HT1080 (cell line): Measurements from ENCODE around the gene HOXC10. TPM values are rescaled to one million over a fixed set of nuclear protein-coding genes. Genes with fewer than 3 reads are reported as not detected.

Experiments
- DNase-seq: peaks from one replicate; pipeline ENCODE4 v3.0.0-alpha.2; 2015; ENCODE audit warnings: low read depth
- total RNA-seq: library from RNA; depleted of rRNA; stranded (reverse); fragments of >200 nt; shearing (Covaris generic); gene quantifications from 2 replicates; pipeline ENCODE4 v1.2.3, GENCODE V29; 2014

The HOXC10 gene
- total RNA-seq, 1 experiment from 2014 or later = 3.8 TPM

GRCh38 chr12:53976823-53977595, 7.9 kb upstream of the HOXC10 start:
- no peak for DNase-seq

- no peak for DNase-seq
These were observed 7.1 kb upstream of the HOXC10 start for GRCh38 chr12:53977596-53978445.

- DNase-seq = no peak
These were observed 6.2 kb upstream of the HOXC10 start for GRCh38 chr12:53978477-53979356.

- no peak for DNase-seq
These were observed 4.7 kb upstream of the HOXC10 start for GRCh38 chr12:53980104-53980801.

- no peak for DNase-seq
These were observed 4.0 kb upstream of the HOXC10 start for GRCh38 chr12:53980802-53981496.

- DNase-seq = peak; percentile 30
These were observed 3.0 kb upstream of the HOXC10 start for GRCh38 chr12:53981634-53982565.

GRCh38 chr12:53982648-53983567, 2.0 kb upstream of the HOXC10 start:
- DNase-seq = no peak

GRCh38 chr12:53983568-53983949, 1.4 kb upstream of the HOXC10 start:
- no peak for DNase-seq

- no peak for DNase-seq
These were observed 885 bp upstream of the HOXC10 start for GRCh38 chr12:53983950-53984572.

- no peak for DNase-seq
These were observed 697 bp downstream of the HOXC10 start for GRCh38 chr12:53985692-53985993.

- DNase-seq = peak; percentile 37
These were observed 1.2 kb downstream of the HOXC10 start for GRCh38 chr12:53985994-53986685.

GRCh38 chr12:53986686-53987483, 1.9 kb downstream of the HOXC10 start:
- no peak for DNase-seq

GRCh38 chr12:53987787-53988230, 2.9 kb downstream of the HOXC10 start:
- DNase-seq = no peak

- DNase-seq = no peak
These were observed 3.7 kb downstream of the HOXC10 start for GRCh38 chr12:53988541-53989226.

GRCh38 chr12:53989227-53990113, 4.5 kb downstream of the HOXC10 start:
- DNase-seq = no peak
